H9 (cell line): ENCODE measurements around the gene DOCK10. TPM values are rescaled to one million over a fixed set of nuclear protein-coding genes. Genes with fewer than 3 reads are reported as not detected.

Experiments
- DNase-seq: peaks from one replicate; pipeline ENCODE4 v3.0.0-alpha.2; 2017
- H2AFZ ChIP-seq: one replicate; pipeline ENCODE4 v1.6.1; 2013; ENCODE audit warnings: mild to moderate bottlenecking, low read length, control low read depth, moderate library complexity
- H2AK5ac ChIP-seq: 2 replicates; pipeline ENCODE4 v1.6.1; 2013; ENCODE audit warnings: low read length, control low read depth, mixed read lengths; ENCODE audit not compliant: insufficient read length
- H2BK120ac ChIP-seq: one replicate; pipeline ENCODE4 v1.6.1; 2013; ENCODE audit warnings: low read depth, mild to moderate bottlenecking, low read length, control low read depth, inconsistent platforms; ENCODE audit not compliant: poor library complexity, severe bottlenecking
- H2BK12ac ChIP-seq: 2 replicates; pipeline ENCODE4 v1.6.1; 2013; ENCODE audit warnings: low read length, control low read depth, mixed read lengths, low read depth; ENCODE audit not compliant: insufficient read length
- H2BK15ac ChIP-seq: 2 replicates; pipeline ENCODE4 v1.6.1; 2013; ENCODE audit warnings: low read depth, low read length, control low read depth
- H2BK20ac ChIP-seq: one replicate; pipeline ENCODE4 v1.6.1; 2013; ENCODE audit warnings: low read depth, mild to moderate bottlenecking, low read length, control low read depth, inconsistent platforms; ENCODE audit not compliant: poor library complexity, severe bottlenecking
- H2BK5ac ChIP-seq: 2 replicates; pipeline ENCODE4 v1.6.1; 2013; ENCODE audit warnings: low read length, control low read depth, mixed read lengths; ENCODE audit not compliant: insufficient read length
- H3K14ac ChIP-seq: 2 replicates; pipeline ENCODE4 v1.6.1; 2013; ENCODE audit warnings: low read length, control low read depth; ENCODE audit not compliant: insufficient read depth
- H3K18ac ChIP-seq: 2 replicates; pipeline ENCODE4 v1.6.1; 2013; ENCODE audit warnings: low read depth, mild to moderate bottlenecking, mixed read lengths, low read length, control low read depth; ENCODE audit not compliant: insufficient read length
- H3K23ac ChIP-seq: 2 replicates; pipeline ENCODE4 v1.6.1; 2013; ENCODE audit warnings: low read length, control low read depth, mixed read lengths, low read depth; ENCODE audit not compliant: insufficient read length
- H3K23me2 ChIP-seq: 2 replicates; pipeline ENCODE4 v1.6.1; 2013; ENCODE audit warnings: low read depth, mild to moderate bottlenecking, mixed read lengths, low read length, control low read depth; ENCODE audit not compliant: insufficient read length, poor library complexity, severe bottlenecking
- H3K27ac ChIP-seq: 2 replicates; pipeline ENCODE4 v1.5.1; 2013; ENCODE audit warnings: low read length, control low read depth, mixed read lengths, low read depth; ENCODE audit not compliant: insufficient read length
- H3K27me3 ChIP-seq: 2 replicates; pipeline ENCODE4 v1.6.1; 2013; ENCODE audit warnings: low read length, control low read depth, inconsistent platforms; ENCODE audit not compliant: insufficient read depth
- H3K4ac ChIP-seq: 2 replicates; pipeline ENCODE4 v1.6.1; 2013; ENCODE audit warnings: low read depth, mild to moderate bottlenecking, control low read depth, inconsistent platforms, low read length, moderate library complexity
- H3K4me1 ChIP-seq: 2 replicates; pipeline ENCODE4 v1.6.1; 2013; ENCODE audit warnings: low read length, control low read depth, inconsistent platforms; ENCODE audit not compliant: insufficient read depth
- H3K4me2 ChIP-seq: 2 replicates; pipeline ENCODE4 v1.6.1; 2013; ENCODE audit warnings: low read length, control low read depth, mixed read lengths; ENCODE audit not compliant: insufficient read length, insufficient read depth
- H3K56ac ChIP-seq: 2 replicates; pipeline ENCODE4 v1.6.1; 2013; ENCODE audit warnings: low read depth, mild to moderate bottlenecking, mixed read lengths, low read length, control low read depth; ENCODE audit not compliant: insufficient read length
- H3K79me1 ChIP-seq: 2 replicates; pipeline ENCODE4 v1.6.1; 2013; ENCODE audit warnings: low read depth, mild to moderate bottlenecking, moderate library complexity, low read length, control low read depth, inconsistent platforms; ENCODE audit not compliant: insufficient read depth, poor library complexity, severe bottlenecking
- H3K79me2 ChIP-seq: 2 replicates; pipeline ENCODE4 v1.6.1; 2013; ENCODE audit warnings: low read length, control low read depth, inconsistent platforms; ENCODE audit not compliant: insufficient read depth
- H3K9ac ChIP-seq: 2 replicates; pipeline ENCODE4 v1.6.1; 2013; ENCODE audit warnings: low read length, control low read depth, mixed read lengths; ENCODE audit not compliant: insufficient read length; ENCODE audit errors: extremely low read depth
- H3K9me3 ChIP-seq: one replicate; pipeline ENCODE4 v1.6.1; 2013; ENCODE audit warnings: low read depth, low read length, inconsistent platforms; ENCODE audit not compliant: control insufficient read depth
- H3T11ph ChIP-seq: one replicate; pipeline ENCODE4 v1.6.1; 2013; ENCODE audit warnings: mild to moderate bottlenecking, low read length, control low read depth, inconsistent platforms
- H4K20me1 ChIP-seq: one replicate; pipeline ENCODE4 v1.6.1; 2013; ENCODE audit not compliant: control insufficient read depth, insufficient read length, insufficient read depth
- H4K5ac ChIP-seq: 2 replicates; pipeline ENCODE4 v1.6.1; 2013; ENCODE audit warnings: low read depth, mild to moderate bottlenecking, mixed read lengths, low read length, control low read depth; ENCODE audit not compliant: insufficient read length
- H4K8ac ChIP-seq: replicated peaks from 2 replicates; pipeline ENCODE4 v1.6.1; 2013; ENCODE audit warnings: low read length, control low read depth, mixed read lengths, low read depth; ENCODE audit not compliant: insufficient read length
- H4K91ac ChIP-seq: 2 replicates; pipeline ENCODE4 v1.6.1; 2013; ENCODE audit warnings: low read depth, mild to moderate bottlenecking, moderate library complexity, mixed read lengths, low read length, control low read depth; ENCODE audit not compliant: insufficient read length
- H3K27ac Mint-ChIP-seq, 3 experiments: 2 replicates in 2 of 3; 3 replicates in 1 of 3; pipeline ENCODE4 v1.8.0; 2020 to 2021; ENCODE audit warnings: mixed read lengths in 3 of 3, mild to moderate bottlenecking in 1 of 3, moderate library complexity in 1 of 3
- H3K27me3 Mint-ChIP-seq: 2 replicates; pipeline ENCODE4 v1.8.0; 2021; ENCODE audit warnings: low read depth, mild to moderate bottlenecking, moderate library complexity, mixed read lengths
- H3K36me3 Mint-ChIP-seq, 3 experiments: 2 replicates in 2 of 3; 3 replicates in 1 of 3; pipeline ENCODE4 v1.8.0; 2020 to 2021; ENCODE audit warnings: low read depth in 3 of 3, mixed read lengths in 3 of 3; ENCODE audit not compliant: insufficient read depth in 1 of 3
- H3K4me1 Mint-ChIP-seq, 2 experiments: 2 replicates each; pipeline ENCODE4 v1.8.0; 2020; ENCODE audit warnings: mixed read lengths in 2 of 2
- H3K4me3 Mint-ChIP-seq, 2 experiments: 2 replicates in 1 of 2; 3 replicates in 1 of 2; pipeline ENCODE4 v1.8.0; 2020 to 2021; ENCODE audit warnings: mild to moderate bottlenecking in 2 of 2, mixed read lengths in 2 of 2, moderate library complexity in 1 of 2
- H3K9me3 Mint-ChIP-seq, 2 experiments: 2 replicates in 1 of 2; 3 replicates in 1 of 2; pipeline ENCODE4 v1.8.0; 2020; ENCODE audit warnings: mild to moderate bottlenecking in 2 of 2, mixed read lengths in 2 of 2, moderate library complexity in 1 of 2
- CTCF ChIP-seq: fragments of 200-600 bp; sonication (generic); conservative IDR thresholded peaks from 3 replicates; pipeline ENCODE4 v1.8.0; 2021; ENCODE audit warnings: antibody characterized with exemption, mild to moderate bottlenecking
- WGBS: extraction: QIAGEN DNeasy Blood & Tissue Kit; methylation state at CpG from one replicate; pipeline ENCODE4 v1.1.7; 2013; ENCODE audit warnings: missing lambda C conversion rate, low lambda C conversion rate, mixed read lengths; ENCODE audit not compliant: insufficient read length; ENCODE audit errors: extremely low coverage; 5-methylcytosine and 5-hydroxymethylcytosine counted together
- total RNA-seq: library from RNA; stranded (reverse); gene quantifications from 2 replicates; pipeline ENCODE4 v1.2.1, GENCODE V29; 2021

DOCK10 gene
- total RNA-seq, 1 experiment from 2014 or later = 0.79 TPM

- H2BK120ac ChIP-seq = no peak overlapping the region
- no peaks in the 10 kb centered on the region; the same call in none of the 2 replicates for H3K27me3 Mint-ChIP-seq
- no peak overlapping the region for H2BK5ac ChIP-seq
- no peak overlapping the region for H2BK15ac ChIP-seq
- H3K23ac ChIP-seq = no peak overlapping the region
- no peak overlapping the region for H3T11ph ChIP-seq
- no peak overlapping the region for H3K4me2 ChIP-seq
- H3K79me1 ChIP-seq = no peaks in the 10 kb centered on the region
- H3K27ac Mint-ChIP-seq = no peak overlapping the region
- H3K4me1 ChIP-seq = no peaks in the 10 kb centered on the region
- H4K8ac ChIP-seq = no peak overlapping the region
- H4K91ac ChIP-seq = no peak overlapping the region
- no peak overlapping the region for H3K14ac ChIP-seq
- no peak overlapping the region for H3K4ac ChIP-seq
- H3K27ac ChIP-seq = no peak overlapping the region
- no peak overlapping the region for H4K5ac ChIP-seq
- H3K18ac ChIP-seq = no peak overlapping the region
- no peak overlapping the region for H2BK12ac ChIP-seq
- H3K56ac ChIP-seq = no peak overlapping the region
- H2AK5ac ChIP-seq = no peak overlapping the region
- no peaks in the 10 kb centered on the region; the same call in 1 of the 2 replicates for H3K79me2 ChIP-seq
- no peaks in the 10 kb centered on the region for H3K23me2 ChIP-seq
- H2AFZ ChIP-seq = no peak overlapping the region
- H4K20me1 ChIP-seq = no peaks in the 10 kb centered on the region
- no peak overlapping the region for H2BK20ac ChIP-seq
- WGBS = no CpG with 5 or more reads among the region's 5 CpGs
- no peak for TF ChIP-seq CTCF
- H3K36me3 Mint-ChIP-seq = peaks cover 3 to 6% (median 6%) of the 10 kb centered on the region in 3 experiments; a peak in 6 of 7 replicates
- no peaks in the 10 kb centered on the region for H3K27me3 ChIP-seq
- DNase-seq = no peak
- H3K9me3 ChIP-seq = no peaks in the 10 kb centered on the region
- H3K4me1 Mint-ChIP-seq = no peaks in the 10 kb centered on the region
- H3K4me3 Mint-ChIP-seq = no peak overlapping the region
- no peak overlapping the region for H3K9ac ChIP-seq
- peaks cover 15 to 16% of the 10 kb centered on the region in 2 experiments for H3K9me3 Mint-ChIP-seq
These were observed 290.1 kb downstream of the DOCK10 start for GRCh38 chr2:224751996-224752698.
